Left renal pelvis (tissue), 4 donors: ENCODE results near the gene SRPK2. TPM values are rescaled to one million over a fixed set of nuclear protein-coding genes. Genes with fewer than 3 reads are reported as not detected.
"Not testable (repeated sequence)": the region's sequence is repeated elsewhere in the genome, so short reads cannot be mapped to it uniquely, and the experiment has no call there.

Experiments
- DNase-seq, 4 donors: peaks; one replicate each; pipeline ENCODE4 v3.0.0-alpha.2; 2013; ENCODE audit warnings: low read depth in 4 of 4, low spot score in 3 of 4
- polyA plus RNA-seq, 4 donors: library from polyadenylated mRNA; unstranded; fragments of 120-200 nt; gene quantifications; one replicate each; pipeline ENCODE4 v1.2.1, GENCODE V29; 2013; ENCODE audit not compliant: insufficient read length in 4 of 4

The SRPK2 gene
- polyA plus RNA-seq, 4 donors, result 49.2 to 67.3 (median 56.3) TPM

GRCh38 chr7:105305633-105306032 lies 83.1 kb downstream of the SRPK2 start:
- no peak for DNase-seq

- no peak for DNase-seq
Observed at GRCh38 chr7:105304040-105304895, 84.5 kb downstream of the SRPK2 start.

GRCh38 chr7:105300587-105300986 lies 88.1 kb downstream of the SRPK2 start:
- not testable (repeated sequence) for DNase-seq

GRCh38 chr7:105298439-105298894 lies 90.3 kb downstream of the SRPK2 start:
- no peak for DNase-seq

GRCh38 chr7:105297985-105298384 lies 90.7 kb downstream of the SRPK2 start:
- no peak for DNase-seq

- DNase-seq, result no peak
Observed at GRCh38 chr7:105297309-105297708, 91.4 kb downstream of the SRPK2 start.

- no peak for DNase-seq
Observed at GRCh38 chr7:105296491-105296890, 92.2 kb downstream of the SRPK2 start.

GRCh38 chr7:105295596-105296352 lies 92.9 kb downstream of the SRPK2 start:
- DNase-seq, result no peak

- DNase-seq, result not testable (repeated sequence)
Observed at GRCh38 chr7:105294482-105294881, 94.2 kb downstream of the SRPK2 start.

- no peak for DNase-seq
Observed at GRCh38 chr7:105289704-105290103, 99.0 kb downstream of the SRPK2 start.

- DNase-seq, result no peak
Observed at GRCh38 chr7:105286441-105286840, 102.3 kb downstream of the SRPK2 start.

- no peak for DNase-seq
Observed at GRCh38 chr7:105285118-105285874, 103.4 kb downstream of the SRPK2 start.

- DNase-seq, result no peak
Observed at GRCh38 chr7:105284014-105284413, 104.7 kb downstream of the SRPK2 start.

- DNase-seq, result no peak
Observed at GRCh38 chr7:105281966-105282365, 106.8 kb downstream of the SRPK2 start.

GRCh38 chr7:105279688-105280007 lies 109.1 kb downstream of the SRPK2 start:
- no peak for DNase-seq

GRCh38 chr7:105278973-105279687 lies 109.6 kb downstream of the SRPK2 start:
- no peak for DNase-seq

GRCh38 chr7:105278565-105278964 lies 110.2 kb downstream of the SRPK2 start:
- DNase-seq, result no peak

GRCh38 chr7:105277341-105277740 lies 111.4 kb downstream of the SRPK2 start:
- no peak for DNase-seq

GRCh38 chr7:105270117-105270516 lies 118.6 kb downstream of the SRPK2 start:
- no peak for DNase-seq

- no peak for DNase-seq
Observed at GRCh38 chr7:105269397-105269796, 119.3 kb downstream of the SRPK2 start.
